Fibroblast of peridontal ligament (primary cell): ENCODE measurements around the gene TLR8.

Source experiments
- DNase-seq: peaks from one replicate; pipeline ENCODE4 v3.0.0-alpha.2; 2010; ENCODE audit errors: extremely low read depth

TLR8 gene

DNA sequence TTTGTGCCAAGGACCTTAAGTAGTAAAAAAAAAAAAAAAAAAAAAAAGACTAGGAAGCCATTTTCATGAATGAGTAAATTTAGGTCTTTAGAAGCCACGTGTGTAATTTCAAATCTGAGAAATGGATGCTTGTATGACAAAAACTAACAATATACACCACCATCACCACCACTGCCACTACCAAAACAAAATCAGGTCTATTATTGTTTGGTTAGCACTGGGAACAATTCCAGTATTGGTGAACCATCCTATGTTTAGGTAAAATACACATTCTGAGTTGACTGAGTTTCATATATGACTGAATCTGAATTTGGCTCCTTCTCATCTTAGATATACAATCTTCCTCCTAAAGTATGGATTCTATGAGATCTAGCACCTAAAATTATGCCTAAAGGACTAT is 59.7 kb downstream of the TLR8 start:
- DNase-seq = no peak

DNA sequence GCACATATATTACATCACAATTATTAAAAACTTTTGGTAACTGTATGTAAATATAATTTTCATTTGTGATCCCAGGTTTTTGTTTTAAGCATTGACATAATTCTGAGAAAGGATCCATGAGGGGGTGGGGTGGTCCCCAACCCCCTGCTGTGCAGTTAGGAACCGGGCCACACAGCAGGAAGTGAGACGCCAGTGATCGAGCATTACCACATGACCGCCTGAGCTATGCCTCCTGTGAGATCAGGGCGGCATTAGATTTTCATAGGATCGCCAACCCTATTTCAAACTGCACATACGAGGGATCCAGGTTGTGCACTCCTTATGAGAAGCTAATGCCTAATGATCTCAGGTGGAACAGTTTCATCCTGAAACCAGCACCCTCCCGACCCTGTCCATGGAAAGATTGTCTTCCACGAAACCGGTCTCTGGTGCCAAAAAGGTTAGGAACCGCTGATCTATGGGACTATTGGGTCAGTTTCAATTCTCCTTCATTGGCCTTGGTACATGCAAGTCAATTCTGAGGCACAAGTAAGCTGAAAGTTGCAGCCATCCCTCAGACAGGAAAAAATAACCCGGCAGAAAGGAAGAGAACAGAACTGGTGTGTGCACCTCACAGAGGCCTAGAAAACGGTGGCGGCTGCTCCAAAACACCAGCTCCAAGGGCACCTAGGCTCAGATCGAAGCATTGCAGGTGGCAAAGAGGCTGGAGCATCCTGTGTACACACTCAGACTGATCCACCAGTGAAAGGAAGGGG is 61.5 kb downstream of the TLR8 start:
- DNase-seq = no peak

DNA sequence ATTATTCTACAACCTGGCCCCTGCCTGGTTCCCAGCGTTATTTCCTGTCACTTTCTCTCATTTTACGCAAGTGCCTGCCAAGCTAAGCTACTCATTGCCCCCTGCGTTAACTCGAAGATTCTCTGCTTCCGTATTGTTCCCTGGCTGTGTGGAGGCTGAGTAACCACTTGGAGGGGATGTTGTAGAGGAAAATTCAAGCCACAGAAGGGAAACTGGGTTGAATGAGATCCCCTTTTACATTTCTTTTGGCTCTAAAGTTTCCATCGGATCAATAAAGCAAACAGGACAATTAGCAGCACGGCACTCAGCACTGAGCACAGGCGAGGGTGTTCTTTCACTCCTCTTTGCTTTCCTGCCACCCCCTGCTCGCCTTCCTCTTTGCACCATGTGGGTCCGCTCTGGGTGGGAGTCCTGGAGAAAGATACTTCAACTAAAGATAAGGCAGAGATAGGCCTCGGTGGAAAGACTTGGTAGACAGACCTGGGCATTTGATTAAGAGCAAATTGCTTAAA is 64.3 kb downstream of the TLR8 start:
- DNase-seq = peak; percentile 77

DNA sequence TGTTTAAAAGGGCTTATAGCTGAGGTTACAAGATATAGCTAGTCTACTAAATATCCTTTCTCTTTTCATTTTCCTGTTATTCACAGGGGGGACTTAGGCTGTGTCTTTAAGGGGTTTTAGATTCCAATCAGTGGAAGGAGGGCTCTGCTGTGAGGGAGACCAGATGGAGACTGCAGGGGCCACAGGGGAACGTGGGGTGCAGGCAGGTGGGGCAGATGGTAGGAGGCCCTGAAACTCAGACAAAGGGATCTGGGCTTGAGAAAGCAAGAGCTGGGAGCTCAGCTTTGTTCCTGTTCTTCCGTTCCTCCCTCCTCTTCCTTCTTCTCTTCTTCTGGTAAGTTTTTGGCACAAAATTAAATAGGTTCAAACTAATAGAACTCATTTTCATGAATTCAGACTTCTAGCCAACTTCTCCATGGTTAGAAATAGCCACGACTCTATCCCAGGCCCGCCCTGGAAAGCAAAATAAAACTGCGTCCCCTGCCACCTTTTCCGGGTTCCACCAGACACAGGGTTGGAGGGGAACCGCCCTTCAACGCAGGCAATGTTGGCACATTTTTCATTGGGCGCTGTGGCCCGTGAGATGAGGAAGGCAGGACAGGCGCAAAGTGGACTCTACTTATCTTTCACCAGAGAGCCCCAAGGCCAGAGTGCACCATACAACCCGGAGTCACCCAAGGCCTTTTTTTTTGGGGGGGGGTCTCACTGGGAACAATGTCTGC is 65.0 kb downstream of the TLR8 start:
- no peak for DNase-seq

DNA sequence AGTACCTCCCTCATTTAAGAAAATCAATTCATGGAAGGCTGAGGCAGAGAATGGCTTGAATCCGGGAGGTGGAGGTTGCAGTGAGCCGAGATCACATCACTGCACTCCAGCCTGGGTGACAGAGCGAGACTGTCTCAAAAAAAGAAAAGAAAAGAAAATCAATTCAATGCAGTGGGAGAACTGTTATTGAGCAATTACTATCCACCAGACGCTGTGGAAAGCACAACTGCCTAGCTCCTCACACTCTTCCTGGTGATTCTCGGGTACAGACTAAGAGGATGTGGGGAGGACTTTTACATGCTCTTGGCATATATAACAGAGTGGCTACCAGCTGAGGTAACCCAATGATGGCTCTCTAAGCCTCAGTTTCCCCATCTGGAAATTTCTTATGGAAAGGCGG is 65.8 kb downstream of the TLR8 start:
- DNase-seq = no peak
